ENCODE results near the gene EHMT2. TPM values are rescaled to one million over a fixed set of nuclear protein-coding genes. Genes with fewer than 3 reads are reported as not detected.

EHMT2 gene
- total and polyA plus RNA-seq, 2 of the 13 experiments (the other 11 are each of a cell fraction or from before 2014, with no cell fraction given), result 55.2 to 69.2 TPM

- no peak for TF ChIP-seq ZNF775 (CRISPR knock-in tag; IDR thresholded peaks at IDR 0.05; ENCODE audit: borderline replicate concordance)
- no peak; the same call in 1 of the 2 replicates for TF ChIP-seq ZMYM3 (CRISPR knock-in tag; IDR thresholded peaks at IDR 0.05)
- TF ChIP-seq ZNF557 (CRISPR knock-in tag; IDR thresholded peaks at IDR 0.05), result peak; percentile 57; the same call in 1 of the 2 replicates
- TF ChIP-seq ZNF572 (CRISPR knock-in tag; IDR thresholded peaks at IDR 0.05), result 0 out of 2 replicates have a peak, but pooled peaks have one; percentile 46
- peak; percentile 90 for TF ChIP-seq AKAP8 (CRISPR knock-in tag; IDR thresholded peaks at IDR 0.05)
- TF ChIP-seq FOXP1 (IDR thresholded peaks at IDR 0.05), result no peak
- TF ChIP-seq FOXP1 (CRISPR knock-in tag; IDR thresholded peaks at IDR 0.05), result no peak
- no peak for TF ChIP-seq NFIB (CRISPR knock-in tag; IDR thresholded peaks at IDR 0.05; ENCODE audit: borderline replicate concordance)
- TF ChIP-seq IKZF4 (CRISPR knock-in tag; IDR thresholded peaks at IDR 0.05; ENCODE audit: borderline replicate concordance, low read depth, not compliant biosample characterization), result peak; percentile 89
- TF ChIP-seq, protein P1, sequence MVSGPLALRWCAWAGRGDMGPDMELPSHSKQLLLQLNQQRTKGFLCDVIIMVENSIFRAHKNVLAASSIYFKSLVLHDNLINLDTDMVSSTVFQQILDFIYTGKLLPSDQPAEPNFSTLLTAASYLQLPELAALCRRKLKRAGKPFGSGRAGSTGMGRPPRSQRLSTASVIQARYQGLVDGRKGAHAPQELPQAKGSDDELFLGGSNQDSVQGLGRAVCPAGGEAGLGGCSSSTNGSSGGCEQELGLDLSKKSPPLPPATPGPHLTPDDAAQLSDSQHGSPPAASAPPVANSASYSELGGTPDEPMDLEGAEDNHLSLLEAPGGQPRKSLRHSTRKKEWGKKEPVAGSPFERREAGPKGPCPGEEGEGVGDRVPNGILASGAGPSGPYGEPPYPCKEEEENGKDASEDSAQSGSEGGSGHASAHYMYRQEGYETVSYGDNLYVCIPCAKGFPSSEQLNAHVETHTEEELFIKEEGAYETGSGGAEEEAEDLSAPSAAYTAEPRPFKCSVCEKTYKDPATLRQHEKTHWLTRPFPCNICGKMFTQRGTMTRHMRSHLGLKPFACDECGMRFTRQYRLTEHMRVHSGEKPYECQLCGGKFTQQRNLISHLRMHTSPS (CRISPR knock-in tag; IDR thresholded peaks at IDR 0.05; ENCODE audit: low read depth), result no peak
- no peak for TF ChIP-seq ZNF567 (CRISPR knock-in tag; IDR thresholded peaks at IDR 0.05; ENCODE audit: borderline replicate concordance)
- TF ChIP-seq ZNF781 (CRISPR knock-in tag; IDR thresholded peaks at IDR 0.05; ENCODE audit: borderline replicate concordance, not compliant biosample characterization), result no peak
- no peak for TF ChIP-seq FOXO4 (CRISPR knock-in tag; conservative IDR thresholded peaks at IDR 0.05)
- TF ChIP-seq TFDP2 (CRISPR knock-in tag; IDR thresholded peaks at IDR 0.05), result peak; percentile 96
- TF ChIP-seq FOXO1 (CRISPR knock-in tag; IDR thresholded peaks at IDR 0.05), result peak; percentile 73
- TF ChIP-seq NFKB2 (CRISPR knock-in tag; IDR thresholded peaks at IDR 0.05; ENCODE audit: borderline replicate concordance), result peak; percentile 87; the same call in 1 of the 2 replicates
- TF ChIP-seq MIXL1 (CRISPR knock-in tag; IDR thresholded peaks at IDR 0.05), result peak; percentile 88
- peak; percentile 63 for TF ChIP-seq PRDM10 (CRISPR knock-in tag; IDR thresholded peaks at IDR 0.05; ENCODE audit: low read depth)
- TF ChIP-seq MEIS1 (CRISPR knock-in tag; IDR thresholded peaks at IDR 0.05; ENCODE audit: borderline replicate concordance), result peak; percentile 88; the same call in 1 of the 2 replicates
- peak; percentile 28 for TF ChIP-seq PTBP1 (IDR thresholded peaks at IDR 0.05; ENCODE audit: low read depth, low read length, poor library complexity, severe bottlenecking)
- TF ChIP-seq ZC3H13 (CRISPR knock-in tag; IDR thresholded peaks at IDR 0.05), result 0 out of 2 replicates have a peak, but pooled peaks have one; percentile 20
These were observed 34.9 kb downstream of the EHMT2 start, which contains the start of gene NEU1 (continued) for GRCh38 chr6:31862344-31863235.

Data from HepG2 (cell line).